HG02840 (cell line): ENCODE measurements around the gene ASPA.

Experiments used
- ATAC-seq: cut with Tn5 transposase; IDR thresholded peaks from one replicate; pipeline ENCODE4 v1.9.1; 2021; ENCODE audit warnings: mild to moderate bottlenecking, moderate library complexity, moderate number of reproducible peaks; ENCODE audit not compliant: unreplicated experiment, low FRiP score

The ASPA gene

GRCh38 chr17:3532106-3532858, 56.5 kb downstream of the ASPA start:
- ATAC-seq: no peak

DNA sequence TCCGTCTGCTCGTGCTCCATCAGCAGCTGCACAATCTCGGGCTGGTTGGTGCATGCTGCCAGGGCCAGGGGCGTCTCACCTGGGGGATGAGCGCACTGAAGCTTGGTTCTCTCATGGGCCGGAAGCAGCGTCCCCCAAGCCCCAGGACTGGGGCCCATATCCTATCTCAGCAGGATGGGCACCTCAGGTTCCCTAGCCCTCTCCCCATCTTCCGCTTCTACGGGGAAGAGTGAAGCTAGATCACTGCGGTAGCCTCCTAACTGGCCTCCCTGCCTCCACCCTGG, 57.0 kb downstream of the ASPA start:
- ATAC-seq: no peak

- ATAC-seq: no peak
These were observed 58.0 kb downstream of the ASPA start for GRCh38 chr17:3533752-3534151.

- no peak for ATAC-seq
These were observed 59.1 kb downstream of the ASPA start for GRCh38 chr17:3534881-3535252.

- no peak for ATAC-seq
These were observed 59.6 kb downstream of the ASPA start for GRCh38 chr17:3535253-3535995.

- no peak for ATAC-seq
These were observed 60.9 kb downstream of the ASPA start for GRCh38 chr17:3536716-3537115.

GRCh38 chr17:3539881-3540540, 64.2 kb downstream of the ASPA start:
- ATAC-seq: no peak

GRCh38 chr17:3542410-3543088, 66.8 kb downstream of the ASPA start:
- no peak for ATAC-seq

DNA sequence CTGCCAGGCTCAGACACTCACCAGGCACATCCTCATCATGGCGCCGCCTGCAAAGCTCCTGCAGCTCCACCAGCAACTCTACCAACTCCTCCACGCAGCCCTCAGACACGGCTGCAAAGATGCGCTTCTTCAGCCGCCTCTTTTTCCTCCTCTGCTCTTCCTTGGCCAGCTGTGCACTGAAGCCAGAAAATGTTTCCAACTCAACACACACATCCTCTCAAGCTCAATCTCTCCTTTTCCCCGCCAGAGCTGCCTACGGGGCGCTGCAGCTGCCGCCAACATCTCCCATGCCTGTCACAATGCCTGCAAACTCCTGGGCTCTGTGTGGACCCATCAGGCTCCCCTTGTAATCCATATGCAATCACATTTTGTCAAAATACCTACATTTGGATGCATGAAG, 67.7 kb downstream of the ASPA start:
- no peak for ATAC-seq

DNA sequence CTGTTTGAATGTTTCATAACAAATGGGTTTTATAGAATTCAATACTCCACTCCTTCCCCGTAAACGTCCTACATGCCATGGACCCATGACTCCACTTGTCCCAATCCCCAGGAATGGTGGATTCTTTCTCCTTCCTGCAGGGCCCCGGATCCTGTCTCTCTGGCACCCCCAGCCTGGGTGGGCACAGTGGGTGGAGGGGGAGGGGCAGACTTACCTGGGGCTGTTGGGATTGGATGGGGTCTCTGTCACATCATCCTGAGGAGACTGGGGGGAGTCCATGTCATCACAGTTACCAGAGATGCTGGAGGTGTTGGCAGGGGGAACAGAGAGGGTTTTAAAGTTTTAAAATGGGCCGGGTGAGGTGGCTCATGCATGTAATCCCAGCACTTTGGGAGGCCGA, 68.6 kb downstream of the ASPA start:
- no peak for ATAC-seq

GRCh38 chr17:3545151-3545550, 69.4 kb downstream of the ASPA start:
- ATAC-seq: no peak

GRCh38 chr17:3546521-3546920, 70.7 kb downstream of the ASPA start:
- ATAC-seq: no peak

DNA sequence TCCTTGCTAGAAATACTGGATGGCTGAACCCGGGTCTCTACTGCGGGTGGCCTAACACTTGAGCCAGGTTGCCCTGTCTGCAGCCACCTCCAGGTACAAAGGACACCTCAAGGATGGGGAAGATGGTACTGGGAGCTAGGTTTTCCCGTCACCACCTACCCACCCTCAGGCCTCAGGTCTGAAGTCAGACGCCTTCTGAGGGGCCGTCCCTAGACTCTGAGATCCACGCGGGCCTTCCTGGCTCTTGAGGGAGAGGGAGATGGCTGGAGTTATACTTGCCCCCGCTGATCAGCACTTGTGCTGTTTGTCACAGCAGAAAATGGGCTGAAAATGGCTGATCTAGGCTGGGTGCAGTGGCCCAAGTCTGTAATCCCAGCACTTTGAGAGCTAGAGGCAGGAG, 71.2 kb downstream of the ASPA start:
- no peak for ATAC-seq

DNA sequence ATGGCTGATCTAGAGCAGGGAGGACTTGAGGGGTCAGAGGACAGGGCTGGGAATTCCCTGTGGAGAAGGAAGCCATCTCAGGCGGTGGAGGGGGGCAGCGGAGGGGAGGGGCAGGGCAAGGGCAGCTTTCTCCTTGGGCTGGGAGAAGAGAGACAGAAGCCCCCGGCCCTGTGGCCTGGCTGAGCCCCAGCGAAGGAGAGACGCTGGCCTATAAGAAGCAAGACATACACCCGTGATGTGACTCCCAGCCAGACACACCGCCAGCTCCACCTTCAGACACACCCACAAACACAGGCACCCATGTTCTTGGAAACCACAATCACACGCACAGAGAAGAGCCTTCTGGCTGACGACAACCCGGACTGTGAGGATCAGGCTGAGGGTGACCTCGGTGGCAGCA, 71.8 kb downstream of the ASPA start:
- no peak for ATAC-seq

GRCh38 chr17:3549610-3550162, 73.9 kb downstream of the ASPA start:
- no peak for ATAC-seq

- ATAC-seq: no peak
These were observed 75.4 kb downstream of the ASPA start for GRCh38 chr17:3551189-3551588.

DNA sequence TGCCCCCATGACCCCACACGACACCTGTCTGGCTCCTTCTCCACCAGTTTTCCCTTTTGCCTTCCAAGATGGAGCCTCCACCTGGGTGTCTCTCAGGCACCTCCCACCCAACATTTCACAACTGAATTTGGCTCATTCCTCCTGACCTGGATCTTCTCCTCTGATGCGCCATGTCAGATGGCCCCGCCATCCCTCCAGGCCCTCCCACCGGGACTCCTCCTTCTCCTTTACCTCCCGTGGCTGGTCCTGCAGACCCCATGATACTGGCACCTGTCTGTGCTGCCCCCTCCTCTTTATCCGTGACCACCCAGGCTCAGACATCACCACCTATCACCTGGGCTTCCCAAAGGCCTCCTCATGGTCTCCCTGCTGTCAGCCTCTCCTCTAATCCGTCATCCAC, 77.1 kb downstream of the ASPA start:
- no peak for ATAC-seq
